ENCODE results near the gene RNF167.
A peak's percentile ranks its signal among the peaks of the same experiment; 100 is the strongest.

GRCh38 chr17:4901648-4902344 lies 38.3 kb upstream of the RNF167 start:
- TF ChIP-seq, protein P1, sequence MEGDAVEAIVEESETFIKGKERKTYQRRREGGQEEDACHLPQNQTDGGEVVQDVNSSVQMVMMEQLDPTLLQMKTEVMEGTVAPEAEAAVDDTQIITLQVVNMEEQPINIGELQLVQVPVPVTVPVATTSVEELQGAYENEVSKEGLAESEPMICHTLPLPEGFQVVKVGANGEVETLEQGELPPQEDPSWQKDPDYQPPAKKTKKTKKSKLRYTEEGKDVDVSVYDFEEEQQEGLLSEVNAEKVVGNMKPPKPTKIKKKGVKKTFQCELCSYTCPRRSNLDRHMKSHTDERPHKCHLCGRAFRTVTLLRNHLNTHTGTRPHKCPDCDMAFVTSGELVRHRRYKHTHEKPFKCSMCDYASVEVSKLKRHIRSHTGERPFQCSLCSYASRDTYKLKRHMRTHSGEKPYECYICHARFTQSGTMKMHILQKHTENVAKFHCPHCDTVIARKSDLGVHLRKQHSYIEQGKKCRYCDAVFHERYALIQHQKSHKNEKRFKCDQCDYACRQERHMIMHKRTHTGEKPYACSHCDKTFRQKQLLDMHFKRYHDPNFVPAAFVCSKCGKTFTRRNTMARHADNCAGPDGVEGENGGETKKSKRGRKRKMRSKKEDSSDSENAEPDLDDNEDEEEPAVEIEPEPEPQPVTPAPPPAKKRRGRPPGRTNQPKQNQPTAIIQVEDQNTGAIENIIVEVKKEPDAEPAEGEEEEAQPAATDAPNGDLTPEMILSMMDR (IDR thresholded peaks at IDR 0.05; ENCODE audit: low read depth, low read length, missing input control) = no peak
- no peak for TF ChIP-seq RXRA (IDR thresholded peaks at IDR 0.05)
- peak; percentile 41 for TF ChIP-seq SP1 (IDR thresholded peaks at IDR 0.05)
- TF ChIP-seq RAD21 (IDR thresholded peaks at IDR 0.05) = no peak
- no peak for TF ChIP-seq NR2F2 (IDR thresholded peaks at IDR 0.05)
- TF ChIP-seq YY1 (IDR thresholded peaks at IDR 0.05) = no peak
- TF ChIP-seq, protein P2, sequence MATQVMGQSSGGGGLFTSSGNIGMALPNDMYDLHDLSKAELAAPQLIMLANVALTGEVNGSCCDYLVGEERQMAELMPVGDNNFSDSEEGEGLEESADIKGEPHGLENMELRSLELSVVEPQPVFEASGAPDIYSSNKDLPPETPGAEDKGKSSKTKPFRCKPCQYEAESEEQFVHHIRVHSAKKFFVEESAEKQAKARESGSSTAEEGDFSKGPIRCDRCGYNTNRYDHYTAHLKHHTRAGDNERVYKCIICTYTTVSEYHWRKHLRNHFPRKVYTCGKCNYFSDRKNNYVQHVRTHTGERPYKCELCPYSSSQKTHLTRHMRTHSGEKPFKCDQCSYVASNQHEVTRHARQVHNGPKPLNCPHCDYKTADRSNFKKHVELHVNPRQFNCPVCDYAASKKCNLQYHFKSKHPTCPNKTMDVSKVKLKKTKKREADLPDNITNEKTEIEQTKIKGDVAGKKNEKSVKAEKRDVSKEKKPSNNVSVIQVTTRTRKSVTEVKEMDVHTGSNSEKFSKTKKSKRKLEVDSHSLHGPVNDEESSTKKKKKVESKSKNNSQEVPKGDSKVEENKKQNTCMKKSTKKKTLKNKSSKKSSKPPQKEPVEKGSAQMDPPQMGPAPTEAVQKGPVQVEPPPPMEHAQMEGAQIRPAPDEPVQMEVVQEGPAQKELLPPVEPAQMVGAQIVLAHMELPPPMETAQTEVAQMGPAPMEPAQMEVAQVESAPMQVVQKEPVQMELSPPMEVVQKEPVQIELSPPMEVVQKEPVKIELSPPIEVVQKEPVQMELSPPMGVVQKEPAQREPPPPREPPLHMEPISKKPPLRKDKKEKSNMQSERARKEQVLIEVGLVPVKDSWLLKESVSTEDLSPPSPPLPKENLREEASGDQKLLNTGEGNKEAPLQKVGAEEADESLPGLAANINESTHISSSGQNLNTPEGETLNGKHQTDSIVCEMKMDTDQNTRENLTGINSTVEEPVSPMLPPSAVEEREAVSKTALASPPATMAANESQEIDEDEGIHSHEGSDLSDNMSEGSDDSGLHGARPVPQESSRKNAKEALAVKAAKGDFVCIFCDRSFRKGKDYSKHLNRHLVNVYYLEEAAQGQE (IDR thresholded peaks at IDR 0.05) = no peak
- TF ChIP-seq EGR1 (IDR thresholded peaks at IDR 0.05; ENCODE audit: low read depth in 2 of 2) = no peak
- no peak for TF ChIP-seq JUND (IDR thresholded peaks at IDR 0.05)
- no peak for TF ChIP-seq GABPA (IDR thresholded peaks at IDR 0.05 in 1 of 2, conservative IDR thresholded peaks at IDR 0.05 in 1 of 2)

Data from liver (tissue), 3 donors.